GM19193 (cell line): ENCODE measurements around the gene LCORL.

Experiments used
- POLR2A ChIP-seq: IDR thresholded peaks from 4 replicates; pipeline ENCODE4 v1.6.1; 2011; ENCODE audit not compliant: insufficient read depth, insufficient read length; ENCODE audit errors: extremely low read depth

The LCORL gene

GRCh38 chr4:17797808-17798207, 223.7 kb downstream of the LCORL start:
- no peak for TF ChIP-seq POLR2A

- no peak for TF ChIP-seq POLR2A
Measured at GRCh38 chr4:17794730-17795129, 226.8 kb downstream of the LCORL start.
